ENCODE measurements around the gene PCDHA4.

DNA sequence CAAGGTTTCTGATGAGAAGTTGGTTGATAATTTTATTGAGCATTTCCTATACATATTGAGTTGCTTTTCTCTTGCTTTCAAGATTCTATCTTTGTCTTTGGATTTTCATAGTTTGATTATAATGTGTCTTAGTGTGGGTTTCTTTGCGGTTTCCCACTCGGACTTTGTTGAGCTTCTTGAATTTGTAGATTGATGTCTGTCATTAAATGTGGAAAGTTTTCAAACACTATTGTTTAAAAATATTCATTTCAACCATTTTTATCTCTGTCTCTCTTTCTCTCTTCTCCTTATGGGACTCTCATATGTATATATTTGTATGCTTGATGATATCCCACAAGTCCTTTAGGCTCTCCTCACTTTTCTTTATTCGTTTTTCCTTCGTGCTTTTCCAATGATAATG lies 39.4 kb upstream of the PCDHA4 start:
- TF ChIP-seq POLR2AphosphoS5 (IDR thresholded peaks at IDR 0.05), result no peak
- TF ChIP-seq, protein P1, sequence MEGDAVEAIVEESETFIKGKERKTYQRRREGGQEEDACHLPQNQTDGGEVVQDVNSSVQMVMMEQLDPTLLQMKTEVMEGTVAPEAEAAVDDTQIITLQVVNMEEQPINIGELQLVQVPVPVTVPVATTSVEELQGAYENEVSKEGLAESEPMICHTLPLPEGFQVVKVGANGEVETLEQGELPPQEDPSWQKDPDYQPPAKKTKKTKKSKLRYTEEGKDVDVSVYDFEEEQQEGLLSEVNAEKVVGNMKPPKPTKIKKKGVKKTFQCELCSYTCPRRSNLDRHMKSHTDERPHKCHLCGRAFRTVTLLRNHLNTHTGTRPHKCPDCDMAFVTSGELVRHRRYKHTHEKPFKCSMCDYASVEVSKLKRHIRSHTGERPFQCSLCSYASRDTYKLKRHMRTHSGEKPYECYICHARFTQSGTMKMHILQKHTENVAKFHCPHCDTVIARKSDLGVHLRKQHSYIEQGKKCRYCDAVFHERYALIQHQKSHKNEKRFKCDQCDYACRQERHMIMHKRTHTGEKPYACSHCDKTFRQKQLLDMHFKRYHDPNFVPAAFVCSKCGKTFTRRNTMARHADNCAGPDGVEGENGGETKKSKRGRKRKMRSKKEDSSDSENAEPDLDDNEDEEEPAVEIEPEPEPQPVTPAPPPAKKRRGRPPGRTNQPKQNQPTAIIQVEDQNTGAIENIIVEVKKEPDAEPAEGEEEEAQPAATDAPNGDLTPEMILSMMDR (IDR thresholded peaks at IDR 0.05), result no peak
- TF ChIP-seq POLR2A (IDR thresholded peaks at IDR 0.05), result no peak
- no peak for TF ChIP-seq EP300 (IDR thresholded peaks at IDR 0.05; ENCODE audit: low read depth)
